ENCODE data around the gene MKRN2.
A peak's percentile ranks its signal among the peaks of the same experiment; 100 is the strongest.

The MKRN2 gene

DNA sequence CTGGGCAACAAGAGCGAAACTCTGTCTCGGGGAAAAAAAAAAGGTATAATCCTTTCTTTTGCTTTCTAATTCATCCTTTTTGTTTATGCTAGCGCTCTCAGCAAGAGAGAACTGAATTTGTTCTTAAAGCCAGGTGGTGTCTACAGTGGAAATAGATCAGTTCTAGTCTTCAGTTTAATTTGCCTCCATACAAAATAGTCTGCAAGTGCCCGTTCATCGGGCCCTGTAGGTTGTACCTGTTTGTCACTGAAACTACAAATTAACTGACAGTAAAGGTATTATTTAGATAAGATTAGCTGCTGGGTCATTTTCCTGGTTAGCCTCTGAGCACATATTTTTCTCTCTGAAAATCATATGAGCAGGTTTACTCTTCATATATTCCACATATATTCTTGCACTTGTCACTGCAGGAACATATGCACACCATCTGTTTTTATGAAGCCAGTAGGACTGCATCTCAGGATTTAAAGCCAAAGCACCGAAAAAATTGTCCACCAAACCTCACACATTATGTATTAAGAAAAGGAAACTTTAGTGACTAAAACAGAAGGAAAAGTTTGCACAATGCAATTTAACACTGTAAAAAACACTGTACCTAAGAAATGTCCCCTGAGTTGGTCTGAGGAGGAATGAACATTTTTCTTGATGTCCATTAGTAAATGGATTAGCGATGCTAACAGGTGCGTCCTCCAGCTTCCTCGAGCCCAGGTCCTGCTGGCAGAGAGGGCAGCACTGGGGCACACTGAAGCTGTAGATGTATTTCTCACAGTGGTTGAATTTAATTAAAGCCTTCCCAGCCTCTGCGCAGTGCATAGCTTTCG is 12.0 kb upstream of the MKRN2 start:
- H2AFZ ChIP-seq (ENCODE audit: low read depth, low read length), result no peak overlapping the region
- no peaks in the 10 kb centered on the region for H3K4me1 ChIP-seq (ENCODE audit: low read length)
- H3K4me2 ChIP-seq (ENCODE audit: low read length), result no peak overlapping the region
- H3K79me2 ChIP-seq (ENCODE audit: low read length), result no peaks in the 10 kb centered on the region
- no peak overlapping the region for H3K4me3 ChIP-seq (ENCODE audit: low read length)
- no peak for TF ChIP-seq EZH2phosphoT487 (IDR thresholded peaks at IDR 0.05; ENCODE audit: low read depth)
- TF ChIP-seq, protein P1, sequence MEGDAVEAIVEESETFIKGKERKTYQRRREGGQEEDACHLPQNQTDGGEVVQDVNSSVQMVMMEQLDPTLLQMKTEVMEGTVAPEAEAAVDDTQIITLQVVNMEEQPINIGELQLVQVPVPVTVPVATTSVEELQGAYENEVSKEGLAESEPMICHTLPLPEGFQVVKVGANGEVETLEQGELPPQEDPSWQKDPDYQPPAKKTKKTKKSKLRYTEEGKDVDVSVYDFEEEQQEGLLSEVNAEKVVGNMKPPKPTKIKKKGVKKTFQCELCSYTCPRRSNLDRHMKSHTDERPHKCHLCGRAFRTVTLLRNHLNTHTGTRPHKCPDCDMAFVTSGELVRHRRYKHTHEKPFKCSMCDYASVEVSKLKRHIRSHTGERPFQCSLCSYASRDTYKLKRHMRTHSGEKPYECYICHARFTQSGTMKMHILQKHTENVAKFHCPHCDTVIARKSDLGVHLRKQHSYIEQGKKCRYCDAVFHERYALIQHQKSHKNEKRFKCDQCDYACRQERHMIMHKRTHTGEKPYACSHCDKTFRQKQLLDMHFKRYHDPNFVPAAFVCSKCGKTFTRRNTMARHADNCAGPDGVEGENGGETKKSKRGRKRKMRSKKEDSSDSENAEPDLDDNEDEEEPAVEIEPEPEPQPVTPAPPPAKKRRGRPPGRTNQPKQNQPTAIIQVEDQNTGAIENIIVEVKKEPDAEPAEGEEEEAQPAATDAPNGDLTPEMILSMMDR (IDR thresholded peaks at IDR 0.05; ENCODE audit: low read depth, low read length), result no peak
- H4K20me1 ChIP-seq (ENCODE audit: insufficient read depth, low read length), result no peaks in the 10 kb centered on the region
- H3K9ac ChIP-seq (ENCODE audit: low read length), result no peak overlapping the region
- H3K36me3 ChIP-seq (replicated peaks; ENCODE audit: low read depth, low read length), result peaks cover 16% of the 10 kb centered on the region
- H3K27me3 ChIP-seq (ENCODE audit: low read depth, low read length), result no peaks in the 10 kb centered on the region
- no peak overlapping the region for H3K27ac ChIP-seq (ENCODE audit: low read length)
- H3K9me3 ChIP-seq (ENCODE audit: insufficient read depth, low read length), result no peaks in the 10 kb centered on the region

DNA sequence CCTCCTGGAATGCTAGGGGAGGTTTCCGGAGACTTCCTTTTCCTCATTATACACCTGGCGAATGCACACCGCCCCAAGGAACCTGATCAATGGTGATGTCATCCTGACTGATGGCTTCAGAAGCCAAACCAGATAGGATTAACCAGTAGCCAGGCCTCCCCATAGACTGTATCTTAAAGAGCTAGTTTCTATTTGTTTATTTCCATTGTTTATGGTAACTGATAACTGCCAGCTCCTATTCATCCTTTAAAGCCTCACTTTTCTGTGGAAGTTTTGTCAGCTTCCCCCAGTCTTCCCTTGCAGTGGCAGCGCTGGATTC is 11.5 kb upstream of the MKRN2 start, which contains the start of gene MKRN2OS:
TSS of gene MKRN2OS (minus strand) at position 27 of the 319 bp plus-strand sequence. CDS start 35 bp downstream, outside the sequence.
- TF ChIP-seq, protein P1 (IDR thresholded peaks at IDR 0.05; ENCODE audit: low read depth, low read length), result no peak
- no peak for TF ChIP-seq EZH2phosphoT487 (IDR thresholded peaks at IDR 0.05; ENCODE audit: low read depth)
- H3K4me1 ChIP-seq (ENCODE audit: low read length), result no peaks in the 10 kb centered on the region
- H3K27ac ChIP-seq (ENCODE audit: low read length), result no peak within 1 kb of the TSS
- H3K9ac ChIP-seq (ENCODE audit: low read length), result no peak within 1 kb of the TSS
- no peaks in the 10 kb centered on the region for H4K20me1 ChIP-seq (ENCODE audit: insufficient read depth, low read length)
- no peaks in the 10 kb centered on the region for H3K9me3 ChIP-seq (ENCODE audit: insufficient read depth, low read length)
- no peak within 1 kb of the TSS for H2AFZ ChIP-seq (ENCODE audit: low read depth, low read length)
- H3K27me3 ChIP-seq (ENCODE audit: low read depth, low read length), result no peaks in the 10 kb centered on the region
- H3K4me2 ChIP-seq (ENCODE audit: low read length), result no peak within 1 kb of the TSS
- peaks cover 11% of the 10 kb centered on the region for H3K36me3 ChIP-seq (replicated peaks; ENCODE audit: low read depth, low read length)
- no peak within 1 kb of the TSS for H3K4me3 ChIP-seq (ENCODE audit: low read length)
- H3K79me2 ChIP-seq (ENCODE audit: low read length), result no peaks in the 10 kb centered on the region

DNA sequence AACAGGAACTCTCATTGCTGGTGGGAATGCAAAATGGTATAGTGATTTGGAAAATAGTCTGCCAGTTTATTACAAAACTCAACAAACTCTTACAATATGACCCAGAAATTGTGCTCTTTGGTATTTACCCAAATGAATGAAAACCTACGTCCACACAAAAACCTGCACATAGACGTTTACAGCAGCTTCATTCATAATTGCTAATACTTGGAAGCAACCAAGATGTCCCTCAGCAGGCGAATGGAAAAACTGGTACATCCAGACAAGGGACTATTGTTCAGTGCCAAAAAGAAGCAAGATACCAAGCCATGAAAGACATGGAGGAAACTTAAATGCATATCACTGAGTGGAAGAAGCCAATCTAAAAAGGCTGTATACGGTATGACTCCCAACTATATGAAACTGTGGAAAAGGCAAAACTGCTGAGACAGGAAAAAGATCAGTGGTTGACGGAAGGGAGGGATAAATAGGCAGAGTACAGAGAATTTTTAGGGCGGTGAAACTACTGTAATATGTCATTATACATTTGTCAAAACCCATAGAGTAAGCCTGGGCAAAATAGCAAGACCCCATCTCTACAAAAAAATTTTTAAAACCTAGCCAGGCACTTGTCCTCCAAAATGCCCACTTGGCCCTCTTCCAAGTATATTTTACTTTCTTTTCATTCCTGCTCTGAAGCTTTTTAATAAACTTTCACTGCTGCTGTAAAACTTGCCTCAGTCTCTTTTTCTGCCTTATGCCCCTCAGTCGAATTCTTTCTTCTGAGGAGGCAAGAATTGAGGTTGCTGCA is 6.7 kb upstream of the MKRN2 start:
- H3K36me3 ChIP-seq (replicated peaks; ENCODE audit: low read depth, low read length), result no peaks in the 10 kb centered on the region
- no peak overlapping the region for H3K4me3 ChIP-seq (ENCODE audit: low read length)
- no peaks in the 10 kb centered on the region for H3K27me3 ChIP-seq (ENCODE audit: low read depth, low read length)
- no peak overlapping the region for H2AFZ ChIP-seq (ENCODE audit: low read depth, low read length)
- no peak overlapping the region for H3K9ac ChIP-seq (ENCODE audit: low read length)
- 0 out of 2 replicates have a peak, but pooled peaks cover 2% of the 10 kb centered on the region for H3K4me1 ChIP-seq (ENCODE audit: low read length)
- TF ChIP-seq EZH2phosphoT487 (IDR thresholded peaks at IDR 0.05; ENCODE audit: low read depth), result no peak
- TF ChIP-seq, protein P1 (IDR thresholded peaks at IDR 0.05; ENCODE audit: low read depth, low read length), result no peak
- no peak overlapping the region for H3K4me2 ChIP-seq (ENCODE audit: low read length)
- no peaks in the 10 kb centered on the region for H3K9me3 ChIP-seq (ENCODE audit: insufficient read depth, low read length)
- H4K20me1 ChIP-seq (ENCODE audit: insufficient read depth, low read length), result no peaks in the 10 kb centered on the region
- H3K79me2 ChIP-seq (ENCODE audit: low read length), result no peaks in the 10 kb centered on the region
- H3K27ac ChIP-seq (ENCODE audit: low read length), result no peak overlapping the region

DNA sequence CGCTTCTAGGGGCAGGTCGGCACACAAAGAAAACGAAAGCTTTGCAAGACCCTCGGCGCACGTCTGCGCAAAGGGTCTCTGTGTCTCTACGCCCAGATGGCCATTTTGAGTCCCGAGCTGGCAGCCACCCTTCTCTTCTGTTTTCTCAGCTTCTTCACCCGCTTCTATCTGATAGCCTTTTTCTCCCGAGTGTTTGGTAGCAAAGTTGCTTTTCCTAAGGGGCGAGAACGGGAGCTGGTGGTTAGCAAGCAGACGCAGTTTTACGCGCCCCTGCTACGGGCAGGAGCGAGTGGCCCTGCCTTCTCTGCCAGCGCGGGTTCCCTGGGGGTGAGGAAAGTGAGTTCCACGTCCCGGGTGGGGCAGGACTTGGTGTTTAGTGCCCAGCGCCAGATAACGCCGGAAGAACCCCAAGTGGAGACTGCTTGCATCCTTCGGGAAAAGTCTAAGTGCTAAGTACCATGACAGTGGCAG is 2.9 kb upstream of the MKRN2 start:
- peak overlapping the region; percentile 99 for H2AFZ ChIP-seq (ENCODE audit: low read depth, low read length)
- H3K27me3 ChIP-seq (ENCODE audit: low read depth, low read length), result no peaks in the 10 kb centered on the region
- peaks cover 19% of the 10 kb centered on the region for H3K4me1 ChIP-seq (ENCODE audit: low read length)
- peak overlapping the region; percentile 83 for H3K4me3 ChIP-seq (ENCODE audit: low read length)
- no peaks in the 10 kb centered on the region for H3K9me3 ChIP-seq (ENCODE audit: insufficient read depth, low read length)
- H4K20me1 ChIP-seq (ENCODE audit: insufficient read depth, low read length), result peaks cover 13% of the 10 kb centered on the region; the same call in 1 of the 2 replicates
- TF ChIP-seq EZH2phosphoT487 (IDR thresholded peaks at IDR 0.05; ENCODE audit: low read depth), result no peak
- TF ChIP-seq, protein P1 (IDR thresholded peaks at IDR 0.05; ENCODE audit: low read depth, low read length), result no peak
- H3K36me3 ChIP-seq (replicated peaks; ENCODE audit: low read depth, low read length), result no peaks in the 10 kb centered on the region
- H3K4me2 ChIP-seq (ENCODE audit: low read length), result peak overlapping the region; percentile 81
- H3K9ac ChIP-seq (ENCODE audit: low read length), result peak overlapping the region; percentile 76
- peaks cover 20% of the 10 kb centered on the region for H3K79me2 ChIP-seq (ENCODE audit: low read length)
- H3K27ac ChIP-seq (ENCODE audit: low read length), result no peak overlapping the region

Measured in OCI-LY3 (cell line).